IPS-NIHi7 (cell line): Measurements from ENCODE around the gene PLCB4.

Experiments
- DNase-seq: peaks from one replicate; pipeline ENCODE4 v3.0.0; 2012; ENCODE audit warnings: mixed read lengths; ENCODE audit errors: extremely low spot score

PLCB4 gene

GRCh38 chr20:9495701-9496100, 426.8 kb downstream of the PLCB4 start:
- DNase-seq: no peak

- DNase-seq: no peak
These were observed 427.3 kb downstream of the PLCB4 start for GRCh38 chr20:9496155-9496554.

GRCh38 chr20:9498322-9498721, 429.4 kb downstream of the PLCB4 start:
- no peak for DNase-seq

GRCh38 chr20:9499126-9499899, 430.4 kb downstream of the PLCB4 start:
- no peak for DNase-seq

GRCh38 chr20:9500121-9500520, 431.2 kb downstream of the PLCB4 start:
- no peak for DNase-seq

GRCh38 chr20:9501473-9501872, 432.6 kb downstream of the PLCB4 start:
- DNase-seq: no peak

GRCh38 chr20:9503526-9504245, 434.8 kb downstream of the PLCB4 start:
- peak; percentile 22 for DNase-seq

GRCh38 chr20:9506280-9506821, 437.5 kb downstream of the PLCB4 start:
- no peak for DNase-seq

GRCh38 chr20:9506964-9507369, 438.1 kb downstream of the PLCB4 start:
- peak; percentile 44 for DNase-seq

- DNase-seq: peak; percentile 40
These were observed 438.8 kb downstream of the PLCB4 start for GRCh38 chr20:9507544-9508239.

GRCh38 chr20:9508240-9508661, 439.4 kb downstream of the PLCB4 start:
- DNase-seq: peak; percentile 23

- no peak for DNase-seq
These were observed 439.9 kb downstream of the PLCB4 start for GRCh38 chr20:9508696-9509178.

- DNase-seq: no peak
These were observed 440.4 kb downstream of the PLCB4 start for GRCh38 chr20:9509246-9509645.

GRCh38 chr20:9510911-9511310, 442.0 kb downstream of the PLCB4 start:
- DNase-seq: no peak

- DNase-seq: no peak
These were observed 445.2 kb downstream of the PLCB4 start for GRCh38 chr20:9514072-9514460.

- DNase-seq: peak; percentile 71
These were observed 445.8 kb downstream of the PLCB4 start, which contains the start of gene LAMP5 for GRCh38 chr20:9514461-9515213. TSS of gene LAMP5 (plus strand) at chr20:9514590. CDS start at chr20:9514853, 263 bp downstream.

- DNase-seq: no peak
These were observed 446.3 kb downstream of the PLCB4 start for GRCh38 chr20:9515214-9515585.

- DNase-seq: peak; percentile 17
These were observed 446.9 kb downstream of the PLCB4 start for GRCh38 chr20:9515741-9516233.

GRCh38 chr20:9516234-9516871, 447.5 kb downstream of the PLCB4 start:
- peak; percentile 44 for DNase-seq

GRCh38 chr20:9517297-9518162, 448.6 kb downstream of the PLCB4 start:
- peak; percentile 20 for DNase-seq
